IMR-90 (cell line): Measurements from ENCODE around the gene ATP8B4. TPM values are rescaled to one million over a fixed set of nuclear protein-coding genes. Genes with fewer than 3 reads are reported as not detected.
A peak's percentile ranks its signal among the peaks of the same experiment; 100 is the strongest.

Experiments
- ATAC-seq: fragments of 200-7000 bp; cut with Tn5 transposase; 2 replicates; pipeline ENCODE4 v1.9.1; 2020; ENCODE audit warnings: low read depth, mild to moderate bottlenecking, moderate library complexity
- BruUV-seq: library from RNA; stranded (reverse); fragments of 400-500 nt; replicated peaks from 2 replicates; lab custom pipeline; 2021; lab: Mats Ljungman, UMichigan
- CTCF ChIA-PET: fragments of 300-600 bp; formaldehyde crosslinking; extraction: SDS; loops from one replicate; lab custom pipeline; 2021; ENCODE audit warnings: antibody characterized with exemption; lab: Yijun Ruan, JAX
- POLR2A ChIA-PET: fragments of 300-600 bp; sonication (Branson Sonifier 250); formaldehyde crosslinking; loops from one replicate; lab custom pipeline; 2022; ENCODE audit warnings: antibody characterized with exemption; ENCODE audit not compliant: unreplicated experiment; lab: Charles Lee
- DNase-seq: peaks from one replicate; pipeline ENCODE4 v3.0.0; 2013
- H2AFZ ChIP-seq: replicated peaks from 2 replicates; pipeline ENCODE3; 2013; ENCODE audit warnings: low read length, mild to moderate bottlenecking; ENCODE audit not compliant: poor library complexity
- H2AK5ac ChIP-seq: 2 replicates; pipeline ENCODE4 v1.6.1; 2013; ENCODE audit warnings: low read depth, low read length, inconsistent platforms
- H2AK9ac ChIP-seq: replicated peaks from 2 replicates; pipeline ENCODE3; 2013; ENCODE audit warnings: mild to moderate bottlenecking, low read depth, low read length, moderate library complexity; ENCODE audit not compliant: poor library complexity
- H2BK120ac ChIP-seq: 2 replicates; pipeline ENCODE4 v1.6.1; 2013; ENCODE audit warnings: low read depth, low read length, inconsistent platforms
- H2BK15ac ChIP-seq: 3 replicates; pipeline ENCODE4 v1.6.1; 2013; ENCODE audit warnings: low read depth, low read length, inconsistent platforms
- H2BK20ac ChIP-seq: 2 replicates; pipeline ENCODE4 v1.6.1; 2013; ENCODE audit warnings: low read depth, mild to moderate bottlenecking, inconsistent platforms, low read length, moderate library complexity
- H2BK5ac ChIP-seq: 2 replicates; pipeline ENCODE4 v1.6.1; 2013; ENCODE audit warnings: mild to moderate bottlenecking, low read depth, low read length, inconsistent platforms; ENCODE audit not compliant: poor library complexity, severe bottlenecking
- H3K14ac ChIP-seq: replicated peaks from 2 replicates; pipeline ENCODE4 v1.6.1; 2013; ENCODE audit warnings: low read depth, low read length, inconsistent platforms
- H3K18ac ChIP-seq: 2 replicates; pipeline ENCODE4 v1.6.1; 2013; ENCODE audit warnings: low read depth, low read length, control low read depth
- H3K23ac ChIP-seq: 2 replicates; pipeline ENCODE4 v1.6.1; 2013; ENCODE audit warnings: low read depth, low read length, inconsistent platforms
- H3K27ac ChIP-seq: 2 replicates; pipeline ENCODE4 v1.5.1; 2013; ENCODE audit warnings: mild to moderate bottlenecking, control low read depth, low read length; ENCODE audit not compliant: insufficient read depth
- H3K27me3 ChIP-seq: 2 replicates; pipeline ENCODE4 v1.6.1; 2013; ENCODE audit warnings: low read length; ENCODE audit not compliant: control insufficient read depth, insufficient read depth
- H3K36me3 ChIP-seq: 2 replicates; pipeline ENCODE4 v1.6.1; 2013; ENCODE audit warnings: low read length, mixed read lengths; ENCODE audit not compliant: control insufficient read depth, insufficient read depth
- H3K4ac ChIP-seq: 2 replicates; pipeline ENCODE4 v1.6.1; 2013; ENCODE audit warnings: low read depth, low read length, inconsistent platforms
- H3K4me1 ChIP-seq: 2 replicates; pipeline ENCODE4 v1.6.1; 2013; ENCODE audit warnings: low read length, mixed read lengths; ENCODE audit not compliant: control insufficient read depth, insufficient read depth
- H3K4me2 ChIP-seq: 2 replicates; pipeline ENCODE4 v1.6.1; 2013; ENCODE audit warnings: low read depth, mild to moderate bottlenecking, control low read depth, low read length, moderate library complexity
- H3K4me3 ChIP-seq: 2 replicates; pipeline ENCODE4 v1.5.1; 2013; ENCODE audit warnings: low read depth, mild to moderate bottlenecking, control low read depth, low read length, moderate library complexity; ENCODE audit not compliant: insufficient read depth
- H3K56ac ChIP-seq: 2 replicates; pipeline ENCODE4 v1.6.1; 2013; ENCODE audit warnings: low read length, inconsistent platforms; ENCODE audit not compliant: insufficient read depth; ENCODE audit errors: extremely low read depth
- H3K79me1 ChIP-seq, 2 experiments: 2 replicates each; pipeline ENCODE4 v1.6.1; 2013; ENCODE audit warnings: low read length in 2 of 2, inconsistent platforms in 1 of 2, low read depth in 1 of 2
- H3K9ac ChIP-seq: 2 replicates; pipeline ENCODE4 v1.6.1; 2013; ENCODE audit warnings: low read depth, low read length, control low read depth
- H3K9me1 ChIP-seq: 2 replicates; pipeline ENCODE4 v1.6.1; 2013; ENCODE audit warnings: low read length, inconsistent platforms; ENCODE audit not compliant: insufficient read depth
- H3K9me3 ChIP-seq: 2 replicates; pipeline ENCODE4 v1.6.1; 2013; ENCODE audit warnings: low read length; ENCODE audit not compliant: control insufficient read depth, insufficient read depth
- H4K20me1 ChIP-seq: 2 replicates; pipeline ENCODE4 v1.6.1; 2013; ENCODE audit warnings: low read length, inconsistent platforms; ENCODE audit not compliant: insufficient read depth
- H4K5ac ChIP-seq: 2 replicates; pipeline ENCODE4 v1.6.1; 2013; ENCODE audit warnings: mild to moderate bottlenecking, low read depth, low read length, control low read depth
- H4K8ac ChIP-seq, 2 experiments: 2 replicates each; pipeline ENCODE4 v1.6.1; 2013; ENCODE audit warnings: low read depth in 2 of 2, low read length in 2 of 2, control low read depth in 1 of 2, inconsistent platforms in 1 of 2
- H4K91ac ChIP-seq: 2 replicates; pipeline ENCODE4 v1.6.1; 2013; ENCODE audit warnings: low read depth, low read length, inconsistent platforms; ENCODE audit not compliant: insufficient read depth
- BHLHE40 ChIP-seq: fragments of 150-350 bp; IDR thresholded peaks from 2 replicates; pipeline ENCODE4 v1.6.1; 2016; ENCODE audit warnings: mild to moderate bottlenecking, low read depth, low read length
- RAD21 ChIP-seq: IDR thresholded peaks from 2 replicates; pipeline ENCODE4 v1.6.1; 2012; ENCODE audit warnings: low read length, improper control_type of control experiment
- SMC3 ChIP-seq: fragments of 150-350 bp; IDR thresholded peaks from 2 replicates; pipeline ENCODE4 v1.6.1; 2016; ENCODE audit warnings: low read depth, mild to moderate bottlenecking, antibody characterized with exemption, low read length, moderate library complexity
- dilution Hi-C: fragments of 300-500 bp; cut with HindIII; formaldehyde crosslinking; loops from one replicate; pipeline ENCODE4 v1.14.3; 2018; ENCODE audit warnings: low sequenced_read_pairs; ENCODE audit not compliant: unreplicated experiment
- in situ Hi-C: fragments of 300-500 bp; cut with MboI; formaldehyde crosslinking; loops from 3 replicates; pipeline ENCODE4 v1.14.3; 2019; ENCODE audit warnings: low sequenced_read_pairs, inconsistent platforms, mixed read lengths
- intact Hi-C: fragments of 100-400 bp; cut with micrococcal nuclease; formaldehyde crosslinking; loops from 2 replicates; pipeline ENCODE4 v1.10.0; 2022
- polyA plus RNA-seq, 3 experiments: library from polyadenylated mRNA; depleted of rRNA; stranded (reverse); fragments of >200 nt; gene quantifications; 2 replicates each; pipeline ENCODE4 v1.2.3, GENCODE V29; 2012; ENCODE audit warnings: low replicate concordance in 1 of 3
- total RNA-seq: library from RNA; depleted of rRNA; stranded (reverse); fragments of >200 nt; gene quantifications from 2 replicates; pipeline ENCODE4 v1.2.3, GENCODE V29; 2012
- TF ChIP-seq, protein P1 (sequence below): conservative IDR thresholded peaks from 2 replicates; pipeline ENCODE4 v1.5.1; 2012; ENCODE audit warnings: mild to moderate bottlenecking, low read depth, low read length, improper control_type of control experiment

Gene ATP8B4
- total and polyA plus RNA-seq, 2 of the 4 experiments (the other 2 are of a cell fraction) = 0.12 to 0.54 TPM

DNA sequence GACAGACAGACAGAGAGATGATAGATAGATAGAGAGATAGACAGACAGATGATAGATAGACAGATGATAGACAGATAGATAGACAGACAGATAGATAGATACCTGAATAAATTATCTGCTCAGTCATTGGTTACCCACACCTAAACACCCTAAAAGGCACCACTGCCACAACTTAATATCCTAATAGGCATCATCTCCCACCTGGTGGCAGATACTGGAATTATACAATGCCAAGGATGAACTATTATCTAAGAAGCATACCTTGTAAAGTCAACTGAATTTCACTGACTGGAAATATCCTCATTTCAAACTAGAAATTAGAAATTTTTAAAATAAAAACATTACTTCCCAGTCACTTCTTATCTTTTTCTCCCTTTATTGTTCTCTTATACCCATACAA, 19.4 kb upstream of the ATP8B4 start:
- Histone ChIP-seq H4K8ac (peak overlapping the region in 1 of 2 experiments; percentile 65; a peak in 2 of 4 replicates), H3K23ac (no peak overlapping the region), H3K4me3 (no peak overlapping the region), H2AK5ac (no peak overlapping the region), H3K27ac (0 out of 2 replicates have a peak overlapping the region, but pooled peaks have one; percentile 14), H3K4me1 (peaks cover 17% of the 10 kb centered on the region), H3K36me3 (no peaks in the 10 kb centered on the region), H3K56ac (no peak overlapping the region), H2BK5ac (peak overlapping the region; percentile 98), H2BK120ac (peak overlapping the region; percentile 78), H3K27me3 (no peaks in the 10 kb centered on the region), H2AFZ (no peak overlapping the region), H2AK9ac (no peak overlapping the region), H3K4me2 (no peak overlapping the region), H2BK20ac (peak overlapping the region; percentile 75), H3K9me1 (peaks cover 7% of the 10 kb centered on the region), H3K4ac (peak overlapping the region; percentile 42), H4K20me1 (no peaks in the 10 kb centered on the region), H3K18ac (peak overlapping the region; percentile 45; the same call in 1 of the 2 replicates), H4K91ac (peak overlapping the region; percentile 61), H3K79me1 (peaks cover 0 to 3% of the 10 kb centered on the region in 2 experiments; a peak in 1 of 4 replicates), H2BK15ac (no peak overlapping the region; the same call in 2 of the 3 replicates), H3K9me3 (no peaks in the 10 kb centered on the region), H3K9ac (no peak overlapping the region), H3K14ac (no peak overlapping the region), H4K5ac (no peak overlapping the region)
- TF ChIP-seq BHLHE40 (no peak), RAD21 (peak; percentile 35), SMC3 (peak; percentile 27; the same call in 1 of the 2 replicates)
- TF ChIP-seq, protein P1, sequence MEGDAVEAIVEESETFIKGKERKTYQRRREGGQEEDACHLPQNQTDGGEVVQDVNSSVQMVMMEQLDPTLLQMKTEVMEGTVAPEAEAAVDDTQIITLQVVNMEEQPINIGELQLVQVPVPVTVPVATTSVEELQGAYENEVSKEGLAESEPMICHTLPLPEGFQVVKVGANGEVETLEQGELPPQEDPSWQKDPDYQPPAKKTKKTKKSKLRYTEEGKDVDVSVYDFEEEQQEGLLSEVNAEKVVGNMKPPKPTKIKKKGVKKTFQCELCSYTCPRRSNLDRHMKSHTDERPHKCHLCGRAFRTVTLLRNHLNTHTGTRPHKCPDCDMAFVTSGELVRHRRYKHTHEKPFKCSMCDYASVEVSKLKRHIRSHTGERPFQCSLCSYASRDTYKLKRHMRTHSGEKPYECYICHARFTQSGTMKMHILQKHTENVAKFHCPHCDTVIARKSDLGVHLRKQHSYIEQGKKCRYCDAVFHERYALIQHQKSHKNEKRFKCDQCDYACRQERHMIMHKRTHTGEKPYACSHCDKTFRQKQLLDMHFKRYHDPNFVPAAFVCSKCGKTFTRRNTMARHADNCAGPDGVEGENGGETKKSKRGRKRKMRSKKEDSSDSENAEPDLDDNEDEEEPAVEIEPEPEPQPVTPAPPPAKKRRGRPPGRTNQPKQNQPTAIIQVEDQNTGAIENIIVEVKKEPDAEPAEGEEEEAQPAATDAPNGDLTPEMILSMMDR = peak; percentile 39
- in situ Hi-C loops = loop anchor here (25.0 kb wide), 1 partner anchor 1426 kb away; no protein-coding TSS in a partner anchor
- POLR2A ChIA-PET = no interaction called here
- CTCF ChIA-PET = interaction anchor here (0.6 kb wide), 1 partner anchor 389 kb away, joined by 10 read pairs; no protein-coding TSS in a partner anchor
- BruUV-seq = no TSS peak
- ATAC-seq (no peak), DNase-seq (peak; percentile 34)
- intact Hi-C loops = loop anchor here (5.0 kb wide), 5 partner anchors 136 to 981 kb away; partner anchors contain the start of genes COPS2, DTWD1 and FAM227B
- dilution Hi-C loops = no loop called here
